ENCODE results near the gene CCDC24. TPM values are rescaled to one million over a fixed set of nuclear protein-coding genes. Genes with fewer than 3 reads are reported as not detected.

CCDC24 gene
- total and polyA plus RNA-seq, 5 donors from 2014 or later, result 0.18 to 1.8 (median 0.74) TPM

DNA sequence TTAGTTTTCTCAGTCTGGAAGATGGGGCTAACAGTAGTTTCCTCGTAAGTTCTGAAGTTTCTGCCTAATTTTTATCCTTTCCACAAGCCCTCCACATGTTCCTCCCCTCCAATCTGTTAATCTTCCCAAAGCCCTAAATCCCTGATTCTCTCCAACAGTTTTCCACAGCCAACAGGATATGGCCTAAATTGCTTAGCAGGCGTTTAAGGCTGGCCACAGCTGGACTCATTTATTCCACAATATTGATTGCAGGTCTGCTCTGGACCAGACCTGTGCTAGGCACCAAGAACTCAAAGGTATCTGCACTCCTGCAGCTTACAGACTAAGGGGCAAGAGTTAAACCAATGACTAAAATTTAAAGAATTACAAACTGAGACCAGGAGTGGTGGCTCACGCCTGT lies 35.9 kb downstream of the CCDC24 start:
- no peak overlapping the region for H3K27ac ChIP-seq (ENCODE audit: insufficient read depth, low read length, poor library complexity, severe bottlenecking)
- peaks cover 11% of the 10 kb centered on the region for H3K4me1 ChIP-seq (ENCODE audit: control insufficient read depth, insufficient read depth, low read length, poor library complexity, severe bottlenecking)
- peak overlapping the region in 2 of 4 donors; percentile 12 to 95 for H3K4me3 Mint-ChIP-seq
- H3K36me3 Mint-ChIP-seq, result no peaks in the 10 kb centered on the region
- H3K27me3 Mint-ChIP-seq, result peaks cover 5% of the 10 kb centered on the region
- H3K36me3 ChIP-seq (ENCODE audit: control insufficient read depth, insufficient read depth, low read length), result no peaks in the 10 kb centered on the region
- H3K9me3 ChIP-seq (ENCODE audit: control insufficient read depth in 2 of 2, low read length in 2 of 2), result no peaks in the 10 kb centered on the region
- H3K4me3 ChIP-seq (ENCODE audit: low read depth, low read length), result no peak overlapping the region
- DNase-seq (no peak), ATAC-seq (ENCODE audit: low read depth in 2 of 2) (no peak)
- no peaks in the 10 kb centered on the region for H3K27me3 ChIP-seq (ENCODE audit: control insufficient read depth, insufficient read depth, low read length)
- H3K27ac Mint-ChIP-seq, result no peak overlapping the region
- peaks cover 0 to 30% (median 4%) of the 10 kb centered on the region in 4 donors for H3K4me1 Mint-ChIP-seq
- no peaks in the 10 kb centered on the region for H3K9me3 Mint-ChIP-seq

GRCh38 chr1:44029260-44029910 lies 38.0 kb downstream of the CCDC24 start:
- peaks cover 5% of the 10 kb centered on the region for H3K27me3 Mint-ChIP-seq

DNA sequence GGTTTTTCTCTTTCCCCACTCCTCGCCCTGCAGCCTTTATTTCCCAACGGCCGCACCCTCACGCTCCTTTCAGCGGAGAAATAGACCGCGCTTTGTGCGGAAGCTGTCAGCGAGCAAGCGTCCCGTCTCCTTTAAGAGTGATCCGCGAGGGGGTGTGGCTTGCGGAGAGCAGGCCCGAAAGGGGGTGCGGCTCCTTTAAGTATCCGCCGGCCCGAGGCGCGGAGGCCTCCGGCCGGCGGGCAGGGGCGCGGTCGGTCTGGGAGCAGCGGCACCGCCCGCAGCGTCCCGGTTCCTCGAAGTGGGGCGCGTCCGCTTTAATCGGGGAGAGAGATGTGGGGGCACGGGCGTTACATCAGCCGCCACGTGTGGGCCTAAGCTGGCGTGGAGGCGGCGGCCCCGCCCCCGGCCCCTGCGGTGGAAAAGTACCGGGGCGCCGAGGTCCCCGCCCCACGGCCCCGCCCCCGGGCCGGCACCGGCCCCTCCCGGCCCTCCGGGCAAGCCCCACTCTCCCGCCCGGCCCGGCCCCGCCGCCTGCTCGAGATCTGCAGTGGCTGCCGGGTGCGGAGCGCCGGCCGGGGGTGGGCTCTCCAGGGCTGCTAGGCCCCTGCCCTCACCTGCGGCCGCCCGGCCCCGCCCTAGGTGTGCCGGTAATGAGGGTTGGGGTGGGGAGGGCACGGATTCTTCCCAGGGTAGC lies 38.7 kb downstream of the CCDC24 start:
- peak; percentile 83 to 84 for ATAC-seq (ENCODE audit: low read depth in 2 of 2)
- Mint-ChIP-seq H3K36me3 (no peaks in the 10 kb centered on the region), H3K27ac (peak overlapping the region; percentile 94 to 97 (median 96)), H3K4me3 (peak overlapping the region; percentile 93 to 97 (median 94)), H3K4me1 (peaks cover 0 to 33% (median 6%) of the 10 kb centered on the region in 4 donors), H3K27me3 (peaks cover 5% of the 10 kb centered on the region), H3K9me3 (no peaks in the 10 kb centered on the region)
- no peaks in the 10 kb centered on the region for H3K27me3 ChIP-seq (ENCODE audit: control insufficient read depth, insufficient read depth, low read length)
- H3K9me3 ChIP-seq (ENCODE audit: control insufficient read depth in 2 of 2, low read length in 2 of 2), result no peaks in the 10 kb centered on the region
- peaks cover 11% of the 10 kb centered on the region for H3K4me1 ChIP-seq (ENCODE audit: control insufficient read depth, insufficient read depth, low read length, poor library complexity, severe bottlenecking)
- peak; percentile 80 to 95 (median 86) for DNase-seq
- H3K27ac ChIP-seq (ENCODE audit: insufficient read depth, low read length, poor library complexity, severe bottlenecking), result peak overlapping the region; percentile 79
- H3K36me3 ChIP-seq (ENCODE audit: control insufficient read depth, insufficient read depth, low read length), result no peaks in the 10 kb centered on the region
- peak overlapping the region; percentile 81 for H3K4me3 ChIP-seq (ENCODE audit: low read depth, low read length)

More at GRCh38 chr1:44029260-44029910, 38.0 kb downstream of the CCDC24 start:
- H3K27ac ChIP-seq (ENCODE audit: insufficient read depth, low read length, poor library complexity, severe bottlenecking), result peak overlapping the region; percentile 79
- no peak for DNase-seq
- H3K36me3 ChIP-seq (ENCODE audit: control insufficient read depth, insufficient read depth, low read length), result no peaks in the 10 kb centered on the region
- peak; percentile 4 to 7 for ATAC-seq (ENCODE audit: low read depth in 2 of 2)
- Mint-ChIP-seq H3K9me3 (no peaks in the 10 kb centered on the region), H3K4me1 (peaks cover 0 to 33% (median 6%) of the 10 kb centered on the region in 4 donors), H3K27ac (peak overlapping the region; percentile 94 to 97 (median 96)), H3K4me3 (peak overlapping the region; percentile 93 to 97 (median 94)), H3K36me3 (no peaks in the 10 kb centered on the region)
- no peaks in the 10 kb centered on the region for H3K27me3 ChIP-seq (ENCODE audit: control insufficient read depth, insufficient read depth, low read length)
- no peaks in the 10 kb centered on the region for H3K9me3 ChIP-seq (ENCODE audit: control insufficient read depth in 2 of 2, low read length in 2 of 2)
- H3K4me1 ChIP-seq (ENCODE audit: control insufficient read depth, insufficient read depth, low read length, poor library complexity, severe bottlenecking), result peaks cover 11% of the 10 kb centered on the region
- peak overlapping the region; percentile 81 for H3K4me3 ChIP-seq (ENCODE audit: low read depth, low read length)

DNA sequence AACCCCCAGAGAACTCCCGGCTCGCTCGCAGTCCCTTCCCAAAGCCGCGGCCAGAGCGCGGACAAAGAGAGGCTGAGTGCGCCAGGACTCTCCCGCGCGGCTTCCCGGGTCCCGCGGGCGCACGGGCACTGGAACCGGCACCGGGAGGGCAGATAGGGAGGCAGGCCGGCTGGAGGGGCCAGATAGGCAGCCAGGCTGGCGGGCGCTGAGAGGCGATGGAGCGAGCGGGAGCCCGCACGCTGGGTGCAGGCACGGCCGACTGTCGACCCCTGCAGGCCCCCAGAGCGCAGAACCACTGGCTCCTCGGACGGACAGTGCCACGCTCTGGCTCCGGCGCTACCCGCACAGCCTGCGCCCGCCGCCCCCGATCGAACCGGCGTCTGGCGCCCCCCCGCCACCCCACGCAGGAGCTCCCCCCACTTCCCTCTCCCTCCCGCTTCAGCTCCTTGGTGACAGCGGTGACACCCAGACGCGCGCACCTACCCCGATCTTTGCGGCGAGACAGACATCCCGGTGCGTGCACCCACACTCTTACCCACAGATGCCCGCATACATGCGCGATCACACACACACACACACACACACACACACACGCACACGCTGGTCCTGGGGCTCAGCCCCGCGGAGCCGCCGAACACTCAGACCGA lies 39.3 kb downstream of the CCDC24 start:
- Mint-ChIP-seq H3K36me3 (no peaks in the 10 kb centered on the region), H3K9me3 (no peaks in the 10 kb centered on the region), H3K27me3 (peaks cover 5% of the 10 kb centered on the region), H3K27ac (peak overlapping the region in 1 of 3 donors; percentile 77), H3K4me1 (peaks cover 0 to 33% (median 6%) of the 10 kb centered on the region in 4 donors), H3K4me3 (peak overlapping the region; percentile 55 to 91 (median 88))
- Histone ChIP-seq H3K4me1 (ENCODE audit: control insufficient read depth, insufficient read depth, low read length, poor library complexity, severe bottlenecking) (peaks cover 11% of the 10 kb centered on the region), H3K9me3 (ENCODE audit: control insufficient read depth in 2 of 2, low read length in 2 of 2) (no peaks in the 10 kb centered on the region), H3K27me3 (ENCODE audit: control insufficient read depth, insufficient read depth, low read length) (no peaks in the 10 kb centered on the region), H3K27ac (ENCODE audit: insufficient read depth, low read length, poor library complexity, severe bottlenecking) (peak overlapping the region; percentile 79), H3K4me3 (ENCODE audit: low read depth, low read length) (no peak overlapping the region), H3K36me3 (ENCODE audit: control insufficient read depth, insufficient read depth, low read length) (no peaks in the 10 kb centered on the region)
- peak; percentile 8 to 10 for ATAC-seq (ENCODE audit: low read depth in 2 of 2)
- peak; percentile 44 to 62 (median 48) for DNase-seq

GRCh38 chr1:44031252-44032169 lies 40.1 kb downstream of the CCDC24 start, which contains the start of gene SLC6A9:
TSS of gene SLC6A9 (minus strand) at chr1:44031462. CDS start at chr1:44024277, 7,185 bp downstream.
- H3K4me1 ChIP-seq (ENCODE audit: control insufficient read depth, insufficient read depth, low read length, poor library complexity, severe bottlenecking), result peaks cover 11% of the 10 kb centered on the region
- peaks cover 0 to 33% (median 6%) of the 10 kb centered on the region in 4 donors for H3K4me1 Mint-ChIP-seq
- no peaks in the 10 kb centered on the region for H3K36me3 ChIP-seq (ENCODE audit: control insufficient read depth, insufficient read depth, low read length)
- H3K4me3 Mint-ChIP-seq, result peak within 1 kb of the TSS; percentile 55 to 91 (median 88)
- H3K27me3 ChIP-seq (ENCODE audit: control insufficient read depth, insufficient read depth, low read length), result no peaks in the 10 kb centered on the region
- no peaks in the 10 kb centered on the region for H3K9me3 ChIP-seq (ENCODE audit: control insufficient read depth in 2 of 2, low read length in 2 of 2)
- H3K36me3 Mint-ChIP-seq, result no peaks in the 10 kb centered on the region
- no peak within 1 kb of the TSS for H3K4me3 ChIP-seq (ENCODE audit: low read depth, low read length)
- H3K27ac ChIP-seq (ENCODE audit: insufficient read depth, low read length, poor library complexity, severe bottlenecking), result peak within 1 kb of the TSS; percentile 79
- H3K27ac Mint-ChIP-seq, result peak within 1 kb of the TSS; percentile 15 to 87 (median 77)
- DNase-seq (peak in 1 of 3 donors; percentile 32), ATAC-seq (ENCODE audit: low read depth in 2 of 2) (no peak)
- no peaks in the 10 kb centered on the region for H3K9me3 Mint-ChIP-seq
- peaks cover 5% of the 10 kb centered on the region for H3K27me3 Mint-ChIP-seq

DNA sequence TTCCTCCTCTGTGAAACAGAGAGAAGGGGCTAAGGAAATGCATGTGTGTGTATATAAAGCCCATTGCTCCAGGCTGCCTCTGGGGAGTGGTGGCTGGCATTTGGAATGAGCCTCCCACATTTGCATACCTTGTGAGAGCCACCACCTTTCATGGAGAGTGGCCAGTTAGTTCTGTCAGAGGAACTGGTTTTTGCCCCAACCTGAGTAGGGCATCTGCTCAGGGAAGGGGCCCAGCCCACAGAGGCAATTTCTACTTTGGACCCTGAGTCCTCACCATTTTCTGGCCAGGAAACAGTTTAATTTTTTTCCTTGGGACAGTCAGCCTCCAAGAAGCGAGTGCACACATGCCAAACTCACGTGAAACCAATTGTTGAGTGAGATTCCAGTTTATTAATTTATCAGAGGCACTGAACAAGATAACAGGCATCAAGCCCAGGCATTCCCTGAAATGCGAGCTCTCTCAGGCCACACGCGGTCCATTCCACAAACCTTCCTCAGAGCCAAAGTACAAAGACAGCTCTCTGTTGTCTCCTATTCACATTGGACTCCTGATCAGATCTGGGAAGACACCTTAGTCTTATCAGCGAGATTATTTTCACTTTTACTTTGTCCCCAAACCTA lies 40.9 kb downstream of the CCDC24 start:
- H3K36me3 Mint-ChIP-seq, result no peaks in the 10 kb centered on the region
- Histone ChIP-seq H3K27me3 (ENCODE audit: control insufficient read depth, insufficient read depth, low read length) (no peaks in the 10 kb centered on the region), H3K4me1 (ENCODE audit: control insufficient read depth, insufficient read depth, low read length, poor library complexity, severe bottlenecking) (peaks cover 11% of the 10 kb centered on the region), H3K27ac (ENCODE audit: insufficient read depth, low read length, poor library complexity, severe bottlenecking) (no peak overlapping the region), H3K4me3 (ENCODE audit: low read depth, low read length) (no peak overlapping the region), H3K36me3 (ENCODE audit: control insufficient read depth, insufficient read depth, low read length) (no peaks in the 10 kb centered on the region), H3K9me3 (ENCODE audit: control insufficient read depth in 2 of 2, low read length in 2 of 2) (no peaks in the 10 kb centered on the region)
- H3K27ac Mint-ChIP-seq, result peak overlapping the region in 2 of 3 donors; percentile 68 to 87
- no peaks in the 10 kb centered on the region for H3K9me3 Mint-ChIP-seq
- H3K4me3 Mint-ChIP-seq, result peak overlapping the region; percentile 55 to 88 (median 80)
- ATAC-seq (ENCODE audit: low read depth in 2 of 2) (no peak), DNase-seq (no peak)
- H3K27me3 Mint-ChIP-seq, result peaks cover 5% of the 10 kb centered on the region
- H3K4me1 Mint-ChIP-seq, result peaks cover 0 to 33% (median 6%) of the 10 kb centered on the region in 4 donors
